Measurements from ENCODE around the gene RGS9. TPM values are rescaled to one million over a fixed set of nuclear protein-coding genes. Genes with fewer than 3 reads are reported as not detected.
A peak's percentile ranks its signal among the peaks of the same experiment; 100 is the strongest.
"Not testable (repeated sequence)": the region's sequence is repeated elsewhere in the genome, so short reads cannot be mapped to it uniquely, and the experiment has no call there.

RGS9 gene
- total and polyA plus RNA-seq, 2 donors (not counting 1 experiment from before 2014, with no cell fraction given): 1.6 to 1.7 TPM

DNA sequence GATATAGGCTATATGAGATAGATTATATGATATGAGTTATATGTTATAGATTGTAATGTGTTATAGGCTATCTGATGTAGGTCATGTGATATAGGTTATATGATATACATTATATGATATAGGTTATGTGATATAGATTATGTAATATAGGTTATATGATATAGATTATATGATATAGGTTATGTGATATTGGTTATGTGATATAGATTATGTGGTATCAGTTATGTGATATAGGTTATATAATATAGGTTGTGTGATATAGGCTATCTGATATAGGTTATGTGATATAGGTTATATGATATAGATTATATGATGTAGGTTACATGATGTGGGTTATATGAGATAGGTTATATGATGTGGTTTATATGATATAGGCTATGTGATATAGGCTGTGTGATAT lies 68.5 kb downstream of the RGS9 start:
- Histone ChIP-seq H3K27me3 (ENCODE audit: control insufficient read depth, insufficient read depth, low read length) (peaks cover 2% of the 10 kb centered on the region), H3K27ac (ENCODE audit: insufficient read depth, low read length) (no peak overlapping the region), H2AFZ (ENCODE audit: low read length) (no peak overlapping the region), H3K4me1 (ENCODE audit: control insufficient read depth, extremely low read depth, insufficient read depth, low read length) (no peaks in the 10 kb centered on the region), H3K9me3 (ENCODE audit: control insufficient read depth, insufficient read depth, low read depth, low read length) (no peaks in the 10 kb centered on the region), H3K4me2 (ENCODE audit: extremely low read depth, insufficient read depth, low read length) (no peak overlapping the region), H4K20me1 (ENCODE audit: control insufficient read depth, extremely low read depth, insufficient read depth, low read length) (no peaks in the 10 kb centered on the region), H3K79me2 (ENCODE audit: control insufficient read depth, insufficient read depth, low read length) (no peaks in the 10 kb centered on the region), H3K4me3 (replicated peaks in 1 of 4; ENCODE audit: control extremely low read depth in 1 of 4, insufficient read depth in 1 of 4, low read depth in 3 of 4, low read length in 4 of 4) (no peak overlapping the region), H3K9ac (ENCODE audit: insufficient read depth, low read length) (no peak overlapping the region), H3K36me3 (ENCODE audit: control insufficient read depth, insufficient read depth, low read length) (no peaks in the 10 kb centered on the region)
- no peak for DNase-seq (ENCODE audit: low read depth in 2 of 2)
- no peak for TF ChIP-seq EZH2 (IDR thresholded peaks at IDR 0.05; ENCODE audit: low read length, missing control alignments)
- no peak for TF ChIP-seq CTCF (conservative IDR thresholded peaks at IDR 0.05 in 1 of 2, IDR thresholded peaks at IDR 0.05 in 1 of 2; ENCODE audit: low read depth in 1 of 2, low read length in 2 of 2)

DNA sequence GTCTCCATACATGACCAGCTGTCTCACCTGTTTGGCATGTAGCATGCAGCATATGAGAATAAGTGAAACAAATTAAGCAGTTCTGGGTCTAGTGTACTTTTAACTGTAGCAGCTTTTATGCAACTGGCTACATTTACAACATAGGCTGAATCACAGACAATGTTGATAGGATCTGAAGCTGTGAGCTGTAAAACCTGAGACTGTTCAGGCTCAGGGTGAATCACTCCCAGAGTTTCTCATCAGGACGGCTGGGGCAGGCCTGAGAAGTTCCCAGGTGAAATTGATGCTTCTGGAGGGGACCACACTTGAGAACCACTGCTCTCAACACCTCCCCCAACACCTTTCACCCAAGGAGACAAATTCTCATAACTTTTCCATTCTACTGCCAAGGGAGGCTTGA lies 70.3 kb downstream of the RGS9 start:
- peak in 1 of 2 donors; percentile 39 for DNase-seq (ENCODE audit: low read depth in 2 of 2)
- H3K4me2 ChIP-seq (ENCODE audit: extremely low read depth, insufficient read depth, low read length); H3K79me2 ChIP-seq (ENCODE audit: control insufficient read depth, insufficient read depth, low read length); H3K36me3 ChIP-seq (ENCODE audit: control insufficient read depth, insufficient read depth, low read length); H3K27ac ChIP-seq (ENCODE audit: insufficient read depth, low read length); H4K20me1 ChIP-seq (ENCODE audit: control insufficient read depth, extremely low read depth, insufficient read depth, low read length); H3K9me3 ChIP-seq (ENCODE audit: control insufficient read depth, insufficient read depth, low read depth, low read length); H3K4me3 ChIP-seq (replicated peaks in 1 of 4; ENCODE audit: control extremely low read depth in 1 of 4, insufficient read depth in 1 of 4, low read depth in 3 of 4, low read length in 4 of 4); H2AFZ ChIP-seq (ENCODE audit: low read length); H3K4me1 ChIP-seq (ENCODE audit: control insufficient read depth, extremely low read depth, insufficient read depth, low read length); H3K9ac ChIP-seq (ENCODE audit: insufficient read depth, low read length); H3K27me3 ChIP-seq (ENCODE audit: control insufficient read depth, insufficient read depth, low read length): not testable (repeated sequence)

GRCh38 chr17:65208717-65209116 lies 71.5 kb downstream of the RGS9 start:
- Histone ChIP-seq H3K79me2 (ENCODE audit: control insufficient read depth, insufficient read depth, low read length) (no peaks in the 10 kb centered on the region), H3K4me3 (replicated peaks in 1 of 4; ENCODE audit: control extremely low read depth in 1 of 4, insufficient read depth in 1 of 4, low read depth in 3 of 4, low read length in 4 of 4) (no peak overlapping the region), H3K9me3 (ENCODE audit: control insufficient read depth, insufficient read depth, low read depth, low read length) (no peaks in the 10 kb centered on the region), H3K4me2 (ENCODE audit: extremely low read depth, insufficient read depth, low read length) (no peak overlapping the region), H4K20me1 (ENCODE audit: control insufficient read depth, extremely low read depth, insufficient read depth, low read length) (no peaks in the 10 kb centered on the region), H3K27me3 (ENCODE audit: control insufficient read depth, insufficient read depth, low read length) (peaks cover 6% of the 10 kb centered on the region), H3K9ac (ENCODE audit: insufficient read depth, low read length) (no peak overlapping the region), H3K27ac (ENCODE audit: insufficient read depth, low read length) (no peak overlapping the region), H3K4me1 (ENCODE audit: control insufficient read depth, extremely low read depth, insufficient read depth, low read length) (no peaks in the 10 kb centered on the region), H3K36me3 (ENCODE audit: control insufficient read depth, insufficient read depth, low read length) (no peaks in the 10 kb centered on the region), H2AFZ (ENCODE audit: low read length) (no peak overlapping the region)
- TF ChIP-seq EZH2 (IDR thresholded peaks at IDR 0.05; ENCODE audit: low read length, missing control alignments) (no peak), CTCF (conservative IDR thresholded peaks at IDR 0.05 in 1 of 2, IDR thresholded peaks at IDR 0.05 in 1 of 2; ENCODE audit: low read depth in 1 of 2, low read length in 2 of 2) (no peak)
- no peak for DNase-seq (ENCODE audit: low read depth in 2 of 2)

All from fibroblast of lung (primary cell).